ENCODE data around the gene ACVRL1. TPM values are rescaled to one million over a fixed set of nuclear protein-coding genes. Genes with fewer than 3 reads are reported as not detected.

The ACVRL1 gene
- total and polyA plus RNA-seq, 5 experiments from 2014 or later = not detected

- Mint-ChIP-seq H3K27ac (no peak overlapping the region), H3K9me3 (no peaks in the 10 kb centered on the region), H3K36me3 (no peaks in the 10 kb centered on the region), H3K27me3 (peaks cover 0 to 23% (median 13%) of the 10 kb centered on the region in 5 donors), H3K4me3 (no peak overlapping the region), H3K4me1 (peaks cover 0 to 6% (median 0%) of the 10 kb centered on the region in 4 donors)
- POLR2A ChIA-PET = no interaction called here
- no peak for DNase-seq
- no peak for ATAC-seq
Observed at GRCh38 chr12:51915951-51916350, 8.6 kb downstream of the ACVRL1 start.

GRCh38 chr12:51917041-51917590 is 9.8 kb downstream of the ACVRL1 start:
- no peak for ATAC-seq
- Mint-ChIP-seq H3K4me1 (peaks cover 0 to 1% (median 0%) of the 10 kb centered on the region in 4 donors), H3K4me3 (no peak overlapping the region), H3K9me3 (no peaks in the 10 kb centered on the region), H3K36me3 (no peaks in the 10 kb centered on the region), H3K27me3 (peaks cover 0 to 13% (median 8%) of the 10 kb centered on the region in 5 donors), H3K27ac (no peak overlapping the region)
- POLR2A ChIA-PET = no interaction called here
- no peak for DNase-seq

- Mint-ChIP-seq H3K4me1 (peaks cover 0 to 5% (median 2%) of the 10 kb centered on the region in 4 donors), H3K27ac (peak overlapping the region in 1 of 10 donors; percentile 41), H3K4me3 (no peak overlapping the region), H3K9me3 (no peaks in the 10 kb centered on the region), H3K36me3 (no peaks in the 10 kb centered on the region), H3K27me3 (peaks cover 0 to 7% (median 3%) of the 10 kb centered on the region in 5 donors)
- ATAC-seq (no peak), DNase-seq (no peak)
- POLR2A ChIA-PET = no interaction called here
Observed at GRCh38 chr12:51917746-51918453, 10.6 kb downstream of the ACVRL1 start.

GRCh38 chr12:51920046-51920445 is 12.7 kb downstream of the ACVRL1 start:
- Mint-ChIP-seq H3K27me3 (no peaks in the 10 kb centered on the region), H3K27ac (no peak overlapping the region), H3K4me3 (no peak overlapping the region), H3K9me3 (no peaks in the 10 kb centered on the region), H3K4me1 (peaks cover 5 to 20% (median 9%) of the 10 kb centered on the region in 4 donors), H3K36me3 (no peaks in the 10 kb centered on the region)
- POLR2A ChIA-PET = no interaction called here
- ATAC-seq (no peak), DNase-seq (no peak)

GRCh38 chr12:51921017-51921725 is 13.9 kb downstream of the ACVRL1 start:
- POLR2A ChIA-PET = no interaction called here
- ATAC-seq (no peak), DNase-seq (no peak)
- Mint-ChIP-seq H3K9me3 (no peaks in the 10 kb centered on the region), H3K27ac (no peak overlapping the region), H3K36me3 (no peaks in the 10 kb centered on the region), H3K27me3 (no peaks in the 10 kb centered on the region), H3K4me1 (peaks cover 5 to 21% (median 9%) of the 10 kb centered on the region in 4 donors), H3K4me3 (no peak overlapping the region)

GRCh38 chr12:51922146-51922545 is 14.8 kb downstream of the ACVRL1 start:
- DNase-seq (no peak), ATAC-seq (no peak)
- H3K27ac Mint-ChIP-seq = no peak overlapping the region
- no peak overlapping the region for H3K4me3 Mint-ChIP-seq
- no peaks in the 10 kb centered on the region for H3K36me3 Mint-ChIP-seq
- peaks cover 5 to 21% (median 9%) of the 10 kb centered on the region in 4 donors for H3K4me1 Mint-ChIP-seq
- POLR2A ChIA-PET = no interaction called here
- no peaks in the 10 kb centered on the region for H3K9me3 Mint-ChIP-seq
- H3K27me3 Mint-ChIP-seq = no peaks in the 10 kb centered on the region

- ATAC-seq (no peak), DNase-seq (no peak)
- Mint-ChIP-seq H3K36me3 (no peaks in the 10 kb centered on the region), H3K27me3 (no peaks in the 10 kb centered on the region), H3K4me1 (peaks cover 5 to 21% (median 9%) of the 10 kb centered on the region in 4 donors), H3K4me3 (peak overlapping the region in 2 of 10 donors; percentile 36 to 52), H3K9me3 (no peaks in the 10 kb centered on the region), H3K27ac (no peak overlapping the region)
- POLR2A ChIA-PET = interaction anchor here (0.6 kb wide), 1 partner anchor 103 kb away, joined by 3 read pairs; no protein-coding TSS in a partner anchor
Observed at GRCh38 chr12:51922762-51923505, 15.6 kb downstream of the ACVRL1 start.

- Mint-ChIP-seq H3K27me3 (no peaks in the 10 kb centered on the region), H3K4me3 (peak overlapping the region in 6 of 10 donors; percentile 21 to 66 (median 44)), H3K36me3 (no peaks in the 10 kb centered on the region), H3K9me3 (no peaks in the 10 kb centered on the region), H3K4me1 (peaks cover 5 to 21% (median 9%) of the 10 kb centered on the region in 4 donors), H3K27ac (no peak overlapping the region)
- ATAC-seq = peak; percentile 88 to 93
- DNase-seq = peak in 9 of 10 donors; percentile 34 to 60 (median 48)
- POLR2A ChIA-PET = interaction anchor here (0.6 kb wide), 2 partner anchors 104 to 1442 kb away, joined by 3 read pairs; no protein-coding TSS in a partner anchor
Observed at GRCh38 chr12:51923506-51924365, 16.4 kb downstream of the ACVRL1 start.

GRCh38 chr12:51924551-51925319 is 17.4 kb downstream of the ACVRL1 start:
- Mint-ChIP-seq H3K9me3 (no peaks in the 10 kb centered on the region), H3K36me3 (no peaks in the 10 kb centered on the region), H3K27ac (no peak overlapping the region), H3K27me3 (no peaks in the 10 kb centered on the region), H3K4me3 (peak overlapping the region in 1 of 10 donors; percentile 40), H3K4me1 (peaks cover 5 to 21% (median 9%) of the 10 kb centered on the region in 4 donors)
- DNase-seq (no peak), ATAC-seq (no peak)
- POLR2A ChIA-PET = no interaction called here

- Mint-ChIP-seq H3K4me3 (no peak overlapping the region), H3K9me3 (no peaks in the 10 kb centered on the region), H3K36me3 (no peaks in the 10 kb centered on the region), H3K27me3 (no peaks in the 10 kb centered on the region), H3K27ac (peak overlapping the region in 2 of 10 donors; percentile 28 to 54), H3K4me1 (peaks cover 5 to 21% (median 9%) of the 10 kb centered on the region in 4 donors)
- no peak for DNase-seq
- POLR2A ChIA-PET = no interaction called here
- ATAC-seq = no peak
Observed at GRCh38 chr12:51925346-51926063, 18.2 kb downstream of the ACVRL1 start.

- H3K36me3 Mint-ChIP-seq = no peaks in the 10 kb centered on the region
- peaks cover 5 to 21% (median 9%) of the 10 kb centered on the region in 4 donors for H3K4me1 Mint-ChIP-seq
- POLR2A ChIA-PET = no interaction called here
- peak in 1 of 10 donors; percentile 55 for DNase-seq
- H3K27me3 Mint-ChIP-seq = no peaks in the 10 kb centered on the region
- H3K27ac Mint-ChIP-seq = peak overlapping the region in 1 of 10 donors; percentile 20
- no peak for ATAC-seq
- H3K9me3 Mint-ChIP-seq = no peaks in the 10 kb centered on the region
- H3K4me3 Mint-ChIP-seq = no peak overlapping the region
Observed at GRCh38 chr12:51926064-51926632, 18.8 kb downstream of the ACVRL1 start.
